Ishikawa (cell line): Measurements from ENCODE around the gene UBE2QL1.

Experiments used
- CEBPB ChIP-seq: IDR thresholded peaks from 2 replicates; pipeline ENCODE4 v1.6.1; 2012
- CREB1 ChIP-seq: IDR thresholded peaks from 2 replicates; pipeline ENCODE4 v1.6.1; 2012; ENCODE audit warnings: low read depth
- EGR1 ChIP-seq: IDR thresholded peaks from 2 replicates; pipeline ENCODE4 v1.6.1; 2012
- EP300 ChIP-seq: IDR thresholded peaks from 2 replicates; pipeline ENCODE4 v1.6.1; 2012; ENCODE audit warnings: borderline replicate concordance
- FOXM1 ChIP-seq: IDR thresholded peaks from 2 replicates; pipeline ENCODE4 v1.6.1; 2012; ENCODE audit warnings: low read depth, borderline replicate concordance
- NFIC ChIP-seq: IDR thresholded peaks from 2 replicates; pipeline ENCODE4 v1.6.1; 2012
- RAD21 ChIP-seq: IDR thresholded peaks from 2 replicates; pipeline ENCODE4 v1.6.1; 2012; ENCODE audit warnings: low read depth
- TAF1 ChIP-seq: IDR thresholded peaks from 2 replicates; pipeline ENCODE4 v1.6.1; 2012; ENCODE audit warnings: low read depth, mild to moderate bottlenecking
- TCF12 ChIP-seq: IDR thresholded peaks from 2 replicates; pipeline ENCODE4 v1.6.1; 2012; ENCODE audit warnings: low read depth
- TEAD4 ChIP-seq: IDR thresholded peaks from 2 replicates; pipeline ENCODE4 v1.6.1; 2012
- YY1 ChIP-seq: IDR thresholded peaks from 2 replicates; pipeline ENCODE4 v1.6.1; 2012; ENCODE audit warnings: low read depth
- ZBTB7A ChIP-seq: IDR thresholded peaks from 2 replicates; pipeline ENCODE4 v1.6.1; 2012; ENCODE audit warnings: low read depth
- TF ChIP-seq, protein P1 (sequence below): IDR thresholded peaks from 2 replicates; pipeline ENCODE4 v1.6.1; 2012
- TF ChIP-seq, protein P2 (sequence below): IDR thresholded peaks from 2 replicates; pipeline ENCODE4 v1.6.1; 2012; ENCODE audit warnings: low read depth, mild to moderate bottlenecking
- TF ChIP-seq, protein P3 (sequence below): IDR thresholded peaks from 2 replicates; pipeline ENCODE4 v1.6.1; 2012

UBE2QL1 gene

DNA sequence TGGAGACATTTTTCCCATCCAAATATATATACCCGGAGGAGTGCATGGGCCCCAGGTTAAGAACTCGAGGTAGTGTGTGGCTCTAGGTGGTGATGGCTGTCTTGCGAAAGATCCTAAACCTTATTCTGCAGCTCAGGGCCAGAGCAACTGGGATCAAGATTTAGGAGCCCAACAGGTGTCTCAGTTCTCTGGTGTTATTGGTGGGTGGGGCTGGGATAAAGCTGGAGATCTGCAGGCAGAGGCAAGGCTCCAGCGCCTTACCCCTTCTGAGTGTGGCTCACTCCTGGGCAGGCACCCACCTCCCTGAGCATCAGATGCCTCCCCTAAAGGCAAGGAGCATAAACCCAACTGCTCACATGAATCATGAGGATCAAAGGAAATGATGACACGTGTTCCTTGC, 11.2 kb downstream of the UBE2QL1 start:
- TF ChIP-seq YY1 (no peak), TEAD4 (no peak), RAD21 (no peak), TAF1 (no peak), FOXM1 (no peak), EGR1 (no peak), CREB1 (no peak), EP300 (no peak), NFIC (no peak), ZBTB7A (no peak), TCF12 (no peak)
- TF ChIP-seq, protein P1, sequence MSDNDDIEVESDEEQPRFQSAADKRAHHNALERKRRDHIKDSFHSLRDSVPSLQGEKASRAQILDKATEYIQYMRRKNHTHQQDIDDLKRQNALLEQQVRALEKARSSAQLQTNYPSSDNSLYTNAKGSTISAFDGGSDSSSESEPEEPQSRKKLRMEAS: no peak
- TF ChIP-seq, protein P2, sequence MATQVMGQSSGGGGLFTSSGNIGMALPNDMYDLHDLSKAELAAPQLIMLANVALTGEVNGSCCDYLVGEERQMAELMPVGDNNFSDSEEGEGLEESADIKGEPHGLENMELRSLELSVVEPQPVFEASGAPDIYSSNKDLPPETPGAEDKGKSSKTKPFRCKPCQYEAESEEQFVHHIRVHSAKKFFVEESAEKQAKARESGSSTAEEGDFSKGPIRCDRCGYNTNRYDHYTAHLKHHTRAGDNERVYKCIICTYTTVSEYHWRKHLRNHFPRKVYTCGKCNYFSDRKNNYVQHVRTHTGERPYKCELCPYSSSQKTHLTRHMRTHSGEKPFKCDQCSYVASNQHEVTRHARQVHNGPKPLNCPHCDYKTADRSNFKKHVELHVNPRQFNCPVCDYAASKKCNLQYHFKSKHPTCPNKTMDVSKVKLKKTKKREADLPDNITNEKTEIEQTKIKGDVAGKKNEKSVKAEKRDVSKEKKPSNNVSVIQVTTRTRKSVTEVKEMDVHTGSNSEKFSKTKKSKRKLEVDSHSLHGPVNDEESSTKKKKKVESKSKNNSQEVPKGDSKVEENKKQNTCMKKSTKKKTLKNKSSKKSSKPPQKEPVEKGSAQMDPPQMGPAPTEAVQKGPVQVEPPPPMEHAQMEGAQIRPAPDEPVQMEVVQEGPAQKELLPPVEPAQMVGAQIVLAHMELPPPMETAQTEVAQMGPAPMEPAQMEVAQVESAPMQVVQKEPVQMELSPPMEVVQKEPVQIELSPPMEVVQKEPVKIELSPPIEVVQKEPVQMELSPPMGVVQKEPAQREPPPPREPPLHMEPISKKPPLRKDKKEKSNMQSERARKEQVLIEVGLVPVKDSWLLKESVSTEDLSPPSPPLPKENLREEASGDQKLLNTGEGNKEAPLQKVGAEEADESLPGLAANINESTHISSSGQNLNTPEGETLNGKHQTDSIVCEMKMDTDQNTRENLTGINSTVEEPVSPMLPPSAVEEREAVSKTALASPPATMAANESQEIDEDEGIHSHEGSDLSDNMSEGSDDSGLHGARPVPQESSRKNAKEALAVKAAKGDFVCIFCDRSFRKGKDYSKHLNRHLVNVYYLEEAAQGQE: no peak

DNA sequence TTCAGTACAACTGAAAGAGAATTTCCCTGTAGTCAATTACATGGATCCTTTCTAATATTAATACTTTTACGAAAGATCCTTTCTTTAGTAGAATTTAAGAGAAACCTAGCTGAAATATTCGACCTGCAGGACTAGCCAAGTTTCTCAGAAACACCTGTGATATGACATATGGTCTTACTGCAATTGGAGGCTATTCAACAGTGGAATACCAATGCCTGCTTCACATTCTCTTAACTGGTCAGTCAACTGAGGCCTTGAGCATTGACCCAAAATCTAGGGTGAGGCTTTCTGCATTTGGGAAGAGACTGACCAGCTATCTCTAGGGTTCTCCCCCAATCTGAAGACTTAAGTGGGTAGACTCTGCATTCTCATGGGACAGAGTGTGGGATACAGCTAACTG, 12.3 kb downstream of the UBE2QL1 start:
- TF ChIP-seq NFIC (no peak), ZBTB7A (no peak), FOXM1 (no peak), TAF1 (no peak), RAD21 (no peak), TEAD4 (no peak), CEBPB (no peak), EP300 (no peak), EGR1 (no peak), TCF12 (no peak), CREB1 (no peak), YY1 (no peak)
- TF ChIP-seq, protein P3, sequence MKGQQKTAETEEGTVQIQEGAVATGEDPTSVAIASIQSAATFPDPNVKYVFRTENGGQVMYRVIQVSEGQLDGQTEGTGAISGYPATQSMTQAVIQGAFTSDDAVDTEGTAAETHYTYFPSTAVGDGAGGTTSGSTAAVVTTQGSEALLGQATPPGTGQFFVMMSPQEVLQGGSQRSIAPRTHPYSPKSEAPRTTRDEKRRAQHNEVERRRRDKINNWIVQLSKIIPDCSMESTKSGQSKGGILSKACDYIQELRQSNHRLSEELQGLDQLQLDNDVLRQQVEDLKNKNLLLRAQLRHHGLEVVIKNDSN: no peak
- TF ChIP-seq, protein P1: no peak
- TF ChIP-seq, protein P2: no peak

DNA sequence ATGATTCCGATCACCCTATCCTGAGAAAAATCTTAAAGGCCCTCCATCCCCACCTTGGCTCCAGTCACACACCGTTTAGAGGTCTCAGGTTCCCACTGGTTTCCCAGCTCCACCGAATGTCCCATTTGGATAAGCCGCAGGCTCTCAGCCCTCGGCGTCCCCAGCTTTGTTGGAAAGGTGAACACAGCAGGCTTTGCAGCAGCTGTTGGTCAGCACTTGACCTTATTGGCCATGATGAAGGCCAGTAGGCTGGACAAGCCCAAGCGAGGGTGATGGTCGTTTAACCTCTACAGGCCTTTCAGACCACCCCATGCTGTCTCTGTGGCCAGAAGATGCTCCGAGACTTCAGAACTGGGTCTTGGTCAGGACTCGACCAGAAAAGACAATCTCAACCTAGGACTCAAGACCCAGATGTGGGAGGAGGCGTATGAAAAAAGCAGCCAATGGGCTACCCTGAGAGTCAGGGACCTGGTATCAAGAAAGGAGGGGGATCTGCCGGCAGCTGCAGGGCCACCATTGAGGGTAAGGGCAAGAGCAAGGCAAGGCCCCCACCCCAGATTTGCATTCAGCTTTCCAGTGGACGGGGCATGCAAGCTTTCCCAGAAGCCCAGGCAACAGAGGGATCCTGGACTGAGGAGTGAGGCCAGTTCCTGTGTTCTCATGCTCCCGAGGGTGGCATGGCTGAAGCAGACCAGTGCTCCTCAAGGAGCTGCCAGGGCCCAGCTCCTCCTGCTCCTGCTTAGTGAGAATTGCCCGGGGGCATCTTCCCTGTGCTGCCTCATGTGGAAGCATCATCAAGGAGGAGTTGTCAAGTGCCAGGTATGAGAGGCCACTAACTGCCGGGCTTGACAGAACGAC, 13.4 kb downstream of the UBE2QL1 start:
- TF ChIP-seq CREB1 (no peak), TCF12 (no peak), EP300 (no peak)

DNA sequence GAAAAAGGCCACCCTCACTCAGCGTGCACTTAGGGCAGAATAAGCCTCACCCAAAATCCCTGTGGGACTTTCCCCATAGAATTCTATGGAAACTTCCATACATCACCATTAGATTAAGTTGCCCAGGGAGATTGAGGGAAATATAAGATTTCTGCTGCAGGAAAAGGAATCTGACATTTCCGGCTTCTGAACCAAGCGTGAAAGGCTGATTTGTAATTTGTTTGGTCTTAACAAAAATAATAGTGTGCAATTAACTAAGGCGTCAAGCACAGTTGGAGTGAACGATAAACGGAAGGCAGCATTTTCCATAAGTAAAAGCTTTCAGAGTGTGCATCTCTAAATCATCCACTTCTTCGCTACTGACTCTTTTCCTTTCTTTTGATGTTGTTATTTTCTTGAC, 14.0 kb downstream of the UBE2QL1 start:
- TF ChIP-seq EGR1: no peak
- no peak for TF ChIP-seq TEAD4
- no peak for TF ChIP-seq YY1
- TF ChIP-seq TAF1: no peak
- no peak for TF ChIP-seq CREB1
- TF ChIP-seq, protein P2: no peak
- TF ChIP-seq CEBPB: no peak
- no peak for TF ChIP-seq FOXM1
- no peak for TF ChIP-seq ZBTB7A
- TF ChIP-seq, protein P3: no peak
- no peak for TF ChIP-seq RAD21
- TF ChIP-seq EP300: no peak
- no peak for TF ChIP-seq TCF12
- TF ChIP-seq, protein P1: no peak
- no peak for TF ChIP-seq NFIC
